Natural killer cell (primary cell): ENCODE measurements around the gene NGB. TPM values are rescaled to one million over a fixed set of nuclear protein-coding genes. Genes with fewer than 3 reads are reported as not detected.

Source experiments
- ATAC-seq, 3 donors: fragments of 150-1000 bp in 2 of 3; fragments of 200-7000 bp in 1 of 3; cut with Tn5 transposase; 1 replicate in 1 of 3; 2 replicates in 2 of 3; pipeline ENCODE4 v1.10.0; 2021; ENCODE audit warnings: mild to moderate bottlenecking in 2 of 3, moderate library complexity in 2 of 3
- DNase-seq, 2 donors: peaks; one replicate each; pipeline versions ENCODE4 v3.0.0 to v3.0.0-alpha.2; 2013 to 2021; ENCODE audit warnings: mixed read lengths in 1 of 2
- H3K27ac ChIP-seq: one replicate; pipeline ENCODE4 v1.5.1; 2013; ENCODE audit warnings: mild to moderate bottlenecking, low read length
- H3K27me3 ChIP-seq: one replicate; pipeline ENCODE4 v1.6.1; 2013; ENCODE audit warnings: low read length; ENCODE audit not compliant: control insufficient read depth, insufficient read depth
- H3K36me3 ChIP-seq: one replicate; pipeline ENCODE4 v1.6.1; 2013; ENCODE audit warnings: low read length; ENCODE audit not compliant: control insufficient read depth, insufficient read depth
- H3K4me1 ChIP-seq: one replicate; pipeline ENCODE4 v1.6.1; 2013; ENCODE audit warnings: low read length; ENCODE audit not compliant: control insufficient read depth, insufficient read depth
- H3K4me3 ChIP-seq: one replicate; pipeline ENCODE4 v1.5.1; 2013; ENCODE audit warnings: low read length
- H3K9me3 ChIP-seq: one replicate; pipeline ENCODE4 v1.6.1; 2013; ENCODE audit warnings: low read length; ENCODE audit not compliant: control insufficient read depth, insufficient read depth
- H3K27ac Mint-ChIP-seq, 2 donors: one replicate each; pipeline ENCODE4 v1.8.0; 2022; ENCODE audit warnings: mild to moderate bottlenecking in 2 of 2, mixed read lengths in 2 of 2, moderate library complexity in 1 of 2
- H3K27me3 Mint-ChIP-seq, 2 donors: one replicate each; pipeline ENCODE4 v1.8.0; 2022; ENCODE audit warnings: low read depth in 2 of 2, mixed read lengths in 2 of 2
- H3K36me3 Mint-ChIP-seq: one replicate; pipeline ENCODE4 v1.8.0; 2022; ENCODE audit warnings: mixed read lengths
- H3K4me1 Mint-ChIP-seq, 2 donors: one replicate each; pipeline ENCODE4 v1.8.0; 2022; ENCODE audit warnings: mixed read lengths in 2 of 2
- H3K4me3 Mint-ChIP-seq: one replicate; pipeline ENCODE4 v1.8.0; 2022; ENCODE audit warnings: mild to moderate bottlenecking, moderate library complexity, mixed read lengths
- H3K9me3 Mint-ChIP-seq, 2 donors: one replicate each; pipeline ENCODE4 v1.8.0; 2022; ENCODE audit warnings: mixed read lengths in 2 of 2
- CTCF ChIP-seq: fragments of 200-600 bp; IDR thresholded peaks from one replicate; pipeline ENCODE4 v1.8.0; 2022; ENCODE audit warnings: antibody characterized with exemption
- WGBS: methylation state at CpG from one replicate; pipeline ENCODE4 v1.1.7; 2013; ENCODE audit warnings: missing lambda C conversion rate; ENCODE audit not compliant: insufficient coverage; 5-methylcytosine and 5-hydroxymethylcytosine counted together
- intact Hi-C: fragments of 100-400 bp; cut with micrococcal nuclease; formaldehyde crosslinking; loops from one replicate; pipeline ENCODE4 v1.14.2; 2022
- total RNA-seq, 4 donors: library from RNA; stranded (reverse); fragments of 120-200 nt in 1 of 4; gene quantifications; one replicate each; pipeline versions ENCODE4 v1.2.3 to v1.2.4, GENCODE V29; 2013 to 2022

Gene NGB
- total RNA-seq, 3 donors from 2014 or later (not counting 1 experiment from before 2014, with no cell fraction given) = not detected

- H3K4me1 ChIP-seq = peaks cover 18% of the 10 kb centered on the region
- no peaks in the 10 kb centered on the region for H3K27me3 ChIP-seq
- ATAC-seq (no peak), DNase-seq (no peak)
- H3K27ac ChIP-seq = no peak overlapping the region
- H3K36me3 ChIP-seq = no peaks in the 10 kb centered on the region
- intact Hi-C loops = no loop called here
- Mint-ChIP-seq H3K4me3 (no peak overlapping the region), H3K4me1 (no peaks in the 10 kb centered on the region), H3K27me3 (peaks cover 0 to 18% of the 10 kb centered on the region in 2 donors), H3K27ac (no peak overlapping the region), H3K9me3 (no peaks in the 10 kb centered on the region), H3K36me3 (no peaks in the 10 kb centered on the region)
- H3K4me3 ChIP-seq = no peak overlapping the region
- no peak for TF ChIP-seq CTCF
- 100% methylated on average over 1 of the region's 1 CpG for WGBS
- no peaks in the 10 kb centered on the region for H3K9me3 ChIP-seq
Measured at GRCh38 chr14:77246784-77247183, 24.2 kb downstream of the NGB start.

GRCh38 chr14:77245820-77246219, 25.2 kb downstream of the NGB start:
- no peaks in the 10 kb centered on the region for H3K4me1 Mint-ChIP-seq
- 94% methylated on average over 4 of the region's 4 CpGs for WGBS

GRCh38 chr14:77243853-77244252, 27.2 kb downstream of the NGB start:
- TF ChIP-seq CTCF = no peak
- DNase-seq = no peak
- Mint-ChIP-seq H3K27ac (no peak overlapping the region), H3K27me3 (peaks cover 0 to 18% of the 10 kb centered on the region in 2 donors), H3K4me1 (no peaks in the 10 kb centered on the region), H3K9me3 (no peaks in the 10 kb centered on the region), H3K36me3 (no peaks in the 10 kb centered on the region), H3K4me3 (no peak overlapping the region)
- WGBS = 60% methylated on average over 4 of the region's 4 CpGs
- Histone ChIP-seq H3K4me3 (no peak overlapping the region), H3K27me3 (no peaks in the 10 kb centered on the region), H3K27ac (no peak overlapping the region), H3K36me3 (no peaks in the 10 kb centered on the region), H3K9me3 (no peaks in the 10 kb centered on the region), H3K4me1 (peaks cover 18% of the 10 kb centered on the region)
- ATAC-seq = no peak
- intact Hi-C loops = no loop called here

More at GRCh38 chr14:77245820-77246219, 25.2 kb downstream of the NGB start:
- Histone ChIP-seq H3K4me1 (peaks cover 18% of the 10 kb centered on the region), H3K27ac (no peak overlapping the region), H3K4me3 (no peak overlapping the region), H3K36me3 (no peaks in the 10 kb centered on the region), H3K9me3 (no peaks in the 10 kb centered on the region), H3K27me3 (no peaks in the 10 kb centered on the region)
- Mint-ChIP-seq H3K36me3 (no peaks in the 10 kb centered on the region), H3K4me3 (no peak overlapping the region), H3K27ac (no peak overlapping the region), H3K27me3 (peaks cover 0 to 18% of the 10 kb centered on the region in 2 donors), H3K9me3 (no peaks in the 10 kb centered on the region)
- intact Hi-C loops = no loop called here
- no peak for ATAC-seq
- DNase-seq = no peak
- TF ChIP-seq CTCF = no peak

- ATAC-seq (no peak), DNase-seq (no peak)
- no peaks in the 10 kb centered on the region for H3K9me3 ChIP-seq
- intact Hi-C loops = no loop called here
- no peaks in the 10 kb centered on the region for H3K36me3 Mint-ChIP-seq
- H3K4me3 ChIP-seq = no peak overlapping the region
- TF ChIP-seq CTCF = no peak
- H3K27me3 Mint-ChIP-seq = peaks cover 0 to 16% of the 10 kb centered on the region in 2 donors
- 14% methylated on average over 11 of the region's 12 CpGs for WGBS
- H3K27me3 ChIP-seq = no peaks in the 10 kb centered on the region
- H3K4me3 Mint-ChIP-seq = no peak overlapping the region
- no peaks in the 10 kb centered on the region for H3K36me3 ChIP-seq
- no peaks in the 10 kb centered on the region for H3K4me1 Mint-ChIP-seq
- H3K27ac ChIP-seq = peak overlapping the region; percentile 41
- H3K9me3 Mint-ChIP-seq = no peaks in the 10 kb centered on the region
- H3K27ac Mint-ChIP-seq = no peak overlapping the region
- H3K4me1 ChIP-seq = peaks cover 18% of the 10 kb centered on the region
Measured at GRCh38 chr14:77242752-77243151, 28.3 kb downstream of the NGB start.
